Fibroblast of peridontal ligament (primary cell): ENCODE measurements around the gene TEX13A.

ENCODE experiments used
- DNase-seq: peaks from one replicate; pipeline ENCODE4 v3.0.0-alpha.2; 2010; ENCODE audit errors: extremely low read depth

Gene TEX13A

GRCh38 chrX:105179644-105180043 lies 40.9 kb downstream of the TEX13A start:
- DNase-seq = no peak

GRCh38 chrX:105173071-105173470 lies 47.4 kb downstream of the TEX13A start:
- DNase-seq = no peak
